NCI-H2081 treated with DMSO at 0.1 percent for 48 hours (cell line): Measurements from ENCODE around the gene PCLO.

Experiments used
- DNase-seq: peaks from one replicate; lab custom pipeline; 2025; lab: John Stamatoyannopoulos, UW

PCLO gene

GRCh38 chr7:82839063-82839462 is 323.6 kb downstream of the PCLO start:
- no peak for DNase-seq

- DNase-seq: no peak
Observed at GRCh38 chr7:82838314-82838713, 324.4 kb downstream of the PCLO start.

GRCh38 chr7:82823073-82823472 is 339.6 kb downstream of the PCLO start:
- no peak for DNase-seq

- DNase-seq: no peak
Observed at GRCh38 chr7:82821037-82821436, 341.6 kb downstream of the PCLO start.

- no peak for DNase-seq
Observed at GRCh38 chr7:82818171-82818570, 344.5 kb downstream of the PCLO start.

GRCh38 chr7:82816272-82816671 is 346.4 kb downstream of the PCLO start:
- DNase-seq: no peak

DNA sequence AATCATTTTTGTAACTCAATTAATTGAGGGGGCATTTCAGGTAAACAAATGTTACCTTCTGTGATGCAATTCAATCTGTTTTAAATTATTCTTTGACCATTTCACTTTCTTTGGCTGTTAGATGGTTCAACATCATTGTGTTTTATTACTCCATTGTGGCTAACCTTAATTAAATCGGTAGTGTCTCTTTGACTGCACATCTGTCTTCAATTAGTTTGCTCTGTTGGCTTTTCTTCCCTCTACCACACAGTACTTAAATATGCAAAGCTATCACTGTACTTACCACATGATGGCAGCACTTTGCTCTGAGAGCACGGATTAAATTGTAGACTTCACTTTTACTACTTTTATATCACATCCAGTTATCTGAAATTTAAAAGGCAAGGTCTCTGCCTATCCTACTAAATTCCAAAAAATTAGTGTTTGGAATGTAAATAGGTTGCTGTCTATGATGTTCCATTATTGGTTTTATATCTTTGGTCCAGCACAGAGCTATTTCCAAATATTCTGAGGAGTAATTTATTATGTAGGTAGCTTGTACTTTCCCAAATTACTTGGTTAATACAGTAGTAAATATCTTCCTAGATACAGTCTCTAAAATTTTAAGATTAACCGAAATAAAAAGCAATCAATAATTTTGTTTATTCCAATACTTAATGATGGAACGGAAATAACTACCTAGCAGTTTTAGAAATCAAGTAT is 352.0 kb downstream of the PCLO start:
- DNase-seq: peak; percentile 18

DNA sequence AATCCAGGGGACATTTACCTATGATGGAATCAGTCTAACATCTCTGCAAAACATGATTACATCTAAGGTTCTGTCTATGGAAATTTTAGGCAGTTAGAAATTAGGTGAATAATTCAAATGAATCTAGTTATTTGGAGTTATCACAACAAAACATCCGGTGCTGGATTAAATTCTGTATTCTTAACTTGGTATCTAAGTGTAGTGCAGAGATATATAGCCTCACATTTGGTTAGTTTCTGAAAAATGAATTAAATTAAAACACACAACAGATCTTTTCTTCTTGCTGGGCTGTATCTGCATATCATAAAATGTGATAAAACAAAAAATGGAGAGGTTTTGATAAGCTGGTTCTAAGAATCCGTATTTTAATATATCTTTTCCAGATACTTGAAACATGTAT is 354.1 kb downstream of the PCLO start:
- DNase-seq: no peak

GRCh38 chr7:82805527-82805960 is 357.1 kb downstream of the PCLO start:
- no peak for DNase-seq

GRCh38 chr7:82803411-82803810 is 359.3 kb downstream of the PCLO start:
- no peak for DNase-seq

GRCh38 chr7:82789883-82790609 is 372.6 kb downstream of the PCLO start:
- no peak for DNase-seq

GRCh38 chr7:82778021-82778420 is 384.7 kb downstream of the PCLO start:
- DNase-seq: no peak

GRCh38 chr7:82762880-82763279 is 399.8 kb downstream of the PCLO start:
- DNase-seq: no peak

GRCh38 chr7:82760831-82761230 is 401.9 kb downstream of the PCLO start:
- no peak for DNase-seq

GRCh38 chr7:82760074-82760473 is 402.6 kb downstream of the PCLO start:
- no peak for DNase-seq

- no peak for DNase-seq
Observed at GRCh38 chr7:82755705-82756551, 406.8 kb downstream of the PCLO start.

DNA sequence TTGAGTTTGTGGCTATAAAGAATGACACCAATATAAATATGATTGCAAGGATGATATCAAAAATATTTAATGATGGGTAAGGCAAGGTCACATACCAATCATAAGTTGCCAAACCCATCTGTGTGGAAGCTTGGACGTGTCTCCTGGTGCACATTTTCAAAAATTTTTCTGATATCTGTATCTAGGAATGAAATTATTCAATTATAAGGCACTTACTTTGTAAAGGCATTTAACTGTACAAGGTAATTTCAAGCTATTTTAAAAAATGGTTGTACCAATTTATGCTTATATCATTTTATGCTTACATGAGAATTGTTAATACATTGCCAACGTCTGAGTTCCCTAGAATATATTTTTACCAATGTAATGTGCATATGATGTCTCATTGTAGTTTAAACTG is 412.7 kb downstream of the PCLO start:
- no peak for DNase-seq

GRCh38 chr7:82745820-82746219 is 416.9 kb downstream of the PCLO start:
- no peak for DNase-seq

- no peak for DNase-seq
Observed at GRCh38 chr7:82745117-82745516, 417.6 kb downstream of the PCLO start.

- DNase-seq: no peak
Observed at GRCh38 chr7:82742163-82742562, 420.5 kb downstream of the PCLO start.

- DNase-seq: no peak
Observed at GRCh38 chr7:82741493-82741892, 421.2 kb downstream of the PCLO start.

DNA sequence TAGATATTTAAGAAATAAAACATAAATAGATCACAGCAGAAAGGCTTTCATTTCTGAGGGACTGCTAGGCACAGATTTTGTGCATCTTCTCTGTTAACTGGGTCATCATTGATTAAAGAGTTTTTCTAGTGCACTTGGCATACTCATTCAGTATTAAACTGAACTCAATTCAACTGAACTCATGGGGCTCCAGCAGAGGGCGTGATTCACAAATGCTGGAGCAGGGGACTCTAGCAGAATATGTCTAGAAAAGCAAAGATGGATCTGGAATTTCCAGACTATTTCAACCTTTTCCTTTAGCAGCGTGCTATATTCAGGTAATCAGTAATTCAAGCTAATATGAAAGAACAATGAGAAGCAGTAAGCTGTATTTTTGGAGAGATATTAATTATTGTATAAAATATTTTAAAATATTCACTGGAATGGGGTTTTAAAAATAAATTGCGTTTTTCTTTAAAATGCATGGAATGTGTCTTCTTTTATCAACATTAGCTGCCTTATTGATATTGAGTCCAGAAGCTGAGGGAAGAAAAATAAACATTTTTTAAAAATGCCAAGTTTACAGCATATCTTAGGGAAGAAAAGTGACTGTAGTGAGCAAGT is 422.3 kb downstream of the PCLO start:
- DNase-seq: peak; percentile 20
